Esophagus muscularis mucosa (tissue), 4 donors: ENCODE data around the gene ERBIN. TPM values are rescaled to one million over a fixed set of nuclear protein-coding genes. Genes with fewer than 3 reads are reported as not detected.

ENCODE experiments used
- DNase-seq: peaks from one replicate; pipeline ENCODE4 v3.0.0-alpha.2; 2017; ENCODE audit errors: extremely low spot score
- H3K27ac ChIP-seq, 4 donors: fragments of 200-600 bp; sonication (generic); replicated peaks in 1 of 4; 1 replicate in 3 of 4; 2 replicates in 1 of 4; pipeline ENCODE4 v1.5.1; 2016 to 2019; ENCODE audit warnings: mild to moderate bottlenecking in 1 of 4
- H3K27me3 ChIP-seq, 4 donors: fragments of 200-600 bp; sonication (generic); one replicate each; pipeline versions ENCODE4 v1.5.1 to v1.6.0; 2016 to 2019
- H3K36me3 ChIP-seq, 4 donors: fragments of 200-600 bp; sonication (generic); one replicate each; pipeline ENCODE4 v1.5.1; 2016 to 2019
- H3K4me1 ChIP-seq, 4 donors: fragments of 200-600 bp; sonication (generic); one replicate each; pipeline ENCODE4 v1.5.1; 2016 to 2019
- H3K4me3 ChIP-seq, 4 donors: fragments of 200-600 bp; sonication (generic); 1 replicate in 2 of 4; 2 replicates in 2 of 4; pipeline ENCODE4 v1.5.1; 2016 to 2019; ENCODE audit warnings: mild to moderate bottlenecking in 4 of 4, moderate library complexity in 1 of 4
- H3K9me3 ChIP-seq, 4 donors: fragments of 200-600 bp; sonication (generic); 1 replicate in 3 of 4; 2 replicates in 1 of 4; pipeline ENCODE4 v1.5.1; 2016 to 2019
- EP300 ChIP-seq: sonication (generic); formaldehyde crosslinking; IDR thresholded peaks from one replicate; pipeline ENCODE4 v1.6.1; 2017; ENCODE audit warnings: antibody characterized with exemption
- POLR2A ChIP-seq: fragments of 450-650 bp; IDR thresholded peaks from one replicate; pipeline ENCODE4 v1.6.1; 2017; ENCODE audit warnings: antibody characterized with exemption, moderate library complexity, mild to moderate bottlenecking, low read depth
- POLR2AphosphoS5 ChIP-seq, 2 donors: sonication (generic); formaldehyde crosslinking; IDR thresholded peaks; one replicate each; pipeline ENCODE4 v1.6.1; 2017; ENCODE audit warnings: antibody characterized with exemption in 2 of 2
- WGBS: methylation state at CpG from one replicate; pipeline ENCODE4 v1.1.5; 2018; 5-methylcytosine and 5-hydroxymethylcytosine counted together
- intact Hi-C: fragments of 100-400 bp; cut with DNase I; formaldehyde crosslinking; loops from one replicate; pipeline ENCODE4 v1.15.1; 2023
- total RNA-seq, 4 donors: library from RNA; depleted of rRNA; stranded (reverse); fragments of >200 nt; gene quantifications; one replicate each; pipeline versions ENCODE4 v1.1.0 to v1.2.1, GENCODE V29; 2016
- TF ChIP-seq, protein P1 (sequence below), 3 experiments: fragments of 200-600 bp in 2 of 3; fragments of 450-650 bp in 1 of 3; sonication (generic) in 2 of 3; IDR thresholded peaks; one replicate each; pipeline ENCODE4 v1.5.1; 2017 to 2019; ENCODE audit warnings: antibody characterized with exemption in 3 of 3, mild to moderate bottlenecking in 2 of 3, moderate library complexity in 1 of 3

The ERBIN gene
- total RNA-seq, 4 donors from 2014 or later = 46.9 to 67.7 (median 55.2) TPM

DNA sequence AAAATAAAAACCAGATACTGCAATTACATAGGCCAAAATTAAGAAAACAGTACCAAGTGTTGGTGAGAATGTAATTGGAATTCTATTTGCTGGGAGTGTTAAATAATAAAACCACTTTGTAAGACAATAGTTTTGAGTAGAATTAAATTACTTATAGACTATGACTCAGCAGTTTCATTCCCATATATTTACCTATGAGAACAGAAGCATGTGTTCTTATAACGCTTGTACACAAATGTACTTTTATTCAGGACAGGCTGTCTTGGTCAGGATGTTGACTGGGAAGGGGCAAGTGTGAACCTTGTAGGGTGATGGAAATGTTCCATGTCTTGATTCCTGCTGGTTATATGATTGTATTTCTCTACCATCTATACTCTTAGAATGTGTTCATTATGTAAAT is 56.3 kb downstream of the ERBIN start:
- H3K9me3 ChIP-seq = no peaks in the 10 kb centered on the region
- H3K4me1 ChIP-seq = peaks cover 12 to 32% (median 23%) of the 10 kb centered on the region in 4 donors
- no peak for DNase-seq
- no peak overlapping the region for H3K4me3 ChIP-seq
- H3K27me3 ChIP-seq = no peaks in the 10 kb centered on the region
- intact Hi-C loops = no loop called here
- TF ChIP-seq POLR2A (no peak), EP300 (no peak), POLR2AphosphoS5 (IDR thresholded peaks at IDR 0.05) (no peak)
- TF ChIP-seq, protein P1, sequence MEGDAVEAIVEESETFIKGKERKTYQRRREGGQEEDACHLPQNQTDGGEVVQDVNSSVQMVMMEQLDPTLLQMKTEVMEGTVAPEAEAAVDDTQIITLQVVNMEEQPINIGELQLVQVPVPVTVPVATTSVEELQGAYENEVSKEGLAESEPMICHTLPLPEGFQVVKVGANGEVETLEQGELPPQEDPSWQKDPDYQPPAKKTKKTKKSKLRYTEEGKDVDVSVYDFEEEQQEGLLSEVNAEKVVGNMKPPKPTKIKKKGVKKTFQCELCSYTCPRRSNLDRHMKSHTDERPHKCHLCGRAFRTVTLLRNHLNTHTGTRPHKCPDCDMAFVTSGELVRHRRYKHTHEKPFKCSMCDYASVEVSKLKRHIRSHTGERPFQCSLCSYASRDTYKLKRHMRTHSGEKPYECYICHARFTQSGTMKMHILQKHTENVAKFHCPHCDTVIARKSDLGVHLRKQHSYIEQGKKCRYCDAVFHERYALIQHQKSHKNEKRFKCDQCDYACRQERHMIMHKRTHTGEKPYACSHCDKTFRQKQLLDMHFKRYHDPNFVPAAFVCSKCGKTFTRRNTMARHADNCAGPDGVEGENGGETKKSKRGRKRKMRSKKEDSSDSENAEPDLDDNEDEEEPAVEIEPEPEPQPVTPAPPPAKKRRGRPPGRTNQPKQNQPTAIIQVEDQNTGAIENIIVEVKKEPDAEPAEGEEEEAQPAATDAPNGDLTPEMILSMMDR (IDR thresholded peaks at IDR 0.05) = no peak
- no peaks in the 10 kb centered on the region for H3K36me3 ChIP-seq
- 97% methylated on average over 1 of the region's 1 CpG for WGBS
- H3K27ac ChIP-seq = no peak overlapping the region

DNA sequence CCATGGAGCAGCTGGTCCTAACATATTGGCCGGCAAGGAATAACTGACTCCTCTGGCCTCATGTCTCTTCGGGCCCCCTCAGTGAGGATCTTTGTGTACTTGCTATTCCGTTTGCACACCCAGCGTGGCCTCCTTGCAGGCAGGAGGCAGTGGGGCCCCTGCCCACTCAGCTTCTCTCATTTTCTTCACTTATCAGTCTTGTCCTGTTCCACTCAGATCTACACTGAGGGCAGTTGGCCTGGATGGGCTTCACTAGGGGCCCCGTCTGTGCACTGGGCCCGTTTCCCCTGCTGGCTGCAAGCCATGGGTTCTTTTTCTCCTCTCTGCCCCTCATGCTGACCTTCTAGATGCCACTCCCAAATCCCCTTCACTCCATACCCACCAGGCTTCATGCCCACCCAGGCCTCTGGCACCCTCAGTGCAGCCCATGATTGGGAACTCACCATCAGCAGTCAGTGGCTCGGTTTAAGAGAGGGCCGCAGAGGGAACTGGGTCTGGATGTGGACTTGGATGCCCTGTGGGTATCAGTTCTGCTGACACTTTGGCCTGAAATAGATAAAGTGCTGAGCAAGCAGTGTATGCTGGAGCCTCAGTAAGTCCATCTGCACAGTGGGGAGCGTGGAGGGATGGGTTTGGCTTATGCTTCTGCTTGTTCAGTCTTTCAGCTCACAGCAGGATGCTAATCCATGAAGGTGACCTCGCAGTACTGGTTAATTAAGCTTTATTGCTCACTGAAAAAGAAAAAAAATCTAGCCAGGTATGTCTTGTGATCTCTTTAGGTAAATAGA is 57.9 kb downstream of the ERBIN start:
- WGBS = 90% methylated on average over 10 of the region's 10 CpGs
- H3K27me3 ChIP-seq = no peaks in the 10 kb centered on the region
- intact Hi-C loops = no loop called here
- no peak overlapping the region for H3K27ac ChIP-seq
- TF ChIP-seq EP300 (no peak), POLR2A (no peak), POLR2AphosphoS5 (IDR thresholded peaks at IDR 0.05) (no peak)
- TF ChIP-seq, protein P1 (IDR thresholded peaks at IDR 0.05) = no peak
- H3K4me3 ChIP-seq = no peak overlapping the region
- H3K4me1 ChIP-seq = peaks cover 12 to 37% (median 23%) of the 10 kb centered on the region in 4 donors
- no peaks in the 10 kb centered on the region for H3K36me3 ChIP-seq
- no peaks in the 10 kb centered on the region for H3K9me3 ChIP-seq
- no peak for DNase-seq

- 87% methylated on average over 1 of the region's 1 CpG for WGBS
- no peak overlapping the region for H3K4me3 ChIP-seq
Measured at GRCh38 chr5:65986050-65986451, 59.7 kb downstream of the ERBIN start.

GRCh38 chr5:65986796-65987195 is 60.4 kb downstream of the ERBIN start:
- whole genome bisulfite sequencing = 93% methylated on average over 3 of the region's 3 CpGs

More at GRCh38 chr5:65986050-65986451, 59.7 kb downstream of the ERBIN start:
- Histone ChIP-seq H3K27ac (no peak overlapping the region), H3K27me3 (no peaks in the 10 kb centered on the region), H3K9me3 (no peaks in the 10 kb centered on the region), H3K4me1 (peaks cover 12 to 37% (median 23%) of the 10 kb centered on the region in 4 donors), H3K36me3 (no peaks in the 10 kb centered on the region)
- intact Hi-C loops = no loop called here
- TF ChIP-seq POLR2A (no peak), POLR2AphosphoS5 (IDR thresholded peaks at IDR 0.05) (no peak), EP300 (no peak)
- TF ChIP-seq, protein P1 (IDR thresholded peaks at IDR 0.05) = no peak
- no peak for DNase-seq

More at GRCh38 chr5:65986796-65987195, 60.4 kb downstream of the ERBIN start:
- H3K4me3 ChIP-seq = no peak overlapping the region
- TF ChIP-seq, protein P1 (IDR thresholded peaks at IDR 0.05) = no peak
- TF ChIP-seq POLR2A (no peak), POLR2AphosphoS5 (IDR thresholded peaks at IDR 0.05) (no peak)
- H3K27me3 ChIP-seq = no peaks in the 10 kb centered on the region
- no peak overlapping the region for H3K27ac ChIP-seq
- no peaks in the 10 kb centered on the region for H3K36me3 ChIP-seq
- DNase-seq = no peak
- peaks cover 12 to 37% (median 23%) of the 10 kb centered on the region in 4 donors for H3K4me1 ChIP-seq
- no peaks in the 10 kb centered on the region for H3K9me3 ChIP-seq
- intact Hi-C loops = no loop called here
